Ascending aorta (tissue), 2 donors: ENCODE measurements around the gene GPX7. TPM values are rescaled to one million over a fixed set of nuclear protein-coding genes. Genes with fewer than 3 reads are reported as not detected.

Experiments
- DNase-seq, 2 donors: peaks; one replicate each; pipeline ENCODE4 v3.0.0-alpha.2; 2019; ENCODE audit warnings: low spot score in 2 of 2
- H3K27ac ChIP-seq, 2 donors: fragments of 200-600 bp; sonication (generic); one replicate each; pipeline ENCODE4 v1.5.1; 2016 to 2017; ENCODE audit warnings: mild to moderate bottlenecking in 1 of 2
- H3K27me3 ChIP-seq: fragments of 200-600 bp; sonication (generic); one replicate; pipeline ENCODE4 v1.5.1; 2017
- H3K36me3 ChIP-seq, 2 donors: fragments of 200-600 bp; sonication (generic); one replicate each; pipeline ENCODE4 v1.5.1; 2016
- H3K4me1 ChIP-seq, 2 donors: fragments of 200-600 bp; sonication (generic); one replicate each; pipeline ENCODE4 v1.5.1; 2016 to 2017; ENCODE audit warnings: mild to moderate bottlenecking in 1 of 2
- H3K4me3 ChIP-seq, 2 donors: fragments of 200-600 bp; sonication (generic); one replicate each; pipeline ENCODE4 v1.5.1; 2016 to 2017; ENCODE audit warnings: mild to moderate bottlenecking in 1 of 2
- H3K9me3 ChIP-seq, 2 donors: fragments of 200-600 bp; sonication (generic); one replicate each; pipeline ENCODE4 v1.5.1; 2016
- CTCF ChIP-seq, 3 experiments: fragments of 200-600 bp in 2 of 3; fragments of 450-650 bp in 1 of 3; sonication (generic) in 2 of 3; IDR thresholded peaks; one replicate each; pipeline ENCODE4 v1.5.1; 2016 to 2019; ENCODE audit warnings: antibody characterized with exemption in 3 of 3, mild to moderate bottlenecking in 1 of 3, moderate library complexity in 1 of 3
- intact Hi-C: fragments of 100-400 bp; cut with DNase I; formaldehyde crosslinking; loops from one replicate; pipeline ENCODE4 v1.15.1; 2023
- total RNA-seq: library from RNA; depleted of rRNA; stranded (reverse); fragments of >200 nt; gene quantifications from one replicate; pipeline ENCODE4 v1.1.0, GENCODE V29; 2016

GPX7 gene
- total RNA-seq, 1 donor from 2014 or later: 6.3 TPM

GRCh38 chr1:52588027-52588426 lies 14.1 kb upstream of the GPX7 start:
- no peaks in the 10 kb centered on the region for H3K4me1 ChIP-seq
- H3K9me3 ChIP-seq: no peaks in the 10 kb centered on the region
- no peak for DNase-seq
- H3K27me3 ChIP-seq: no peaks in the 10 kb centered on the region
- no peak overlapping the region for H3K27ac ChIP-seq
- H3K36me3 ChIP-seq: no peaks in the 10 kb centered on the region
- no peak overlapping the region for H3K4me3 ChIP-seq
- TF ChIP-seq CTCF (IDR thresholded peaks at IDR 0.05): no peak
- intact Hi-C loops: no loop called here

GRCh38 chr1:52588535-52588934 lies 13.6 kb upstream of the GPX7 start:
- Histone ChIP-seq H3K4me3 (no peak overlapping the region), H3K27me3 (no peaks in the 10 kb centered on the region), H3K36me3 (no peaks in the 10 kb centered on the region), H3K9me3 (no peaks in the 10 kb centered on the region), H3K27ac (no peak overlapping the region), H3K4me1 (no peaks in the 10 kb centered on the region)
- no peak for TF ChIP-seq CTCF (IDR thresholded peaks at IDR 0.05)
- DNase-seq: no peak
- intact Hi-C loops: no loop called here

- intact Hi-C loops: no loop called here
- no peaks in the 10 kb centered on the region for H3K4me1 ChIP-seq
- H3K27me3 ChIP-seq: no peaks in the 10 kb centered on the region
These were observed 11.9 kb upstream of the GPX7 start for GRCh38 chr1:52590266-52590665.

GRCh38 chr1:52592637-52593323 lies 9.4 kb upstream of the GPX7 start:
- intact Hi-C loops: no loop called here
- Histone ChIP-seq H3K4me1 (no peaks in the 10 kb centered on the region), H3K36me3 (no peaks in the 10 kb centered on the region), H3K27ac (no peak overlapping the region), H3K4me3 (no peak overlapping the region), H3K9me3 (no peaks in the 10 kb centered on the region), H3K27me3 (no peaks in the 10 kb centered on the region)
- DNase-seq: no peak
- TF ChIP-seq CTCF (IDR thresholded peaks at IDR 0.05): no peak

More at GRCh38 chr1:52590266-52590665, 11.9 kb upstream of the GPX7 start:
- no peak for TF ChIP-seq CTCF (IDR thresholded peaks at IDR 0.05)
- Histone ChIP-seq H3K36me3 (no peaks in the 10 kb centered on the region), H3K27ac (no peak overlapping the region), H3K4me3 (no peak overlapping the region), H3K9me3 (no peaks in the 10 kb centered on the region)
- DNase-seq: no peak

- intact Hi-C loops: no loop called here
- H3K27me3 ChIP-seq: no peaks in the 10 kb centered on the region
These were observed 8.7 kb upstream of the GPX7 start for GRCh38 chr1:52593495-52593894.

More at GRCh38 chr1:52593495-52593894, 8.7 kb upstream of the GPX7 start:
- no peak for TF ChIP-seq CTCF (IDR thresholded peaks at IDR 0.05)
- no peaks in the 10 kb centered on the region for H3K9me3 ChIP-seq
- H3K4me3 ChIP-seq: no peak overlapping the region
- no peak overlapping the region for H3K27ac ChIP-seq
- no peaks in the 10 kb centered on the region for H3K4me1 ChIP-seq
- no peaks in the 10 kb centered on the region for H3K36me3 ChIP-seq
- no peak for DNase-seq
